HG02884 (cell line): ENCODE measurements around the gene GID4.

ENCODE experiments used
- ATAC-seq: cut with Tn5 transposase; IDR thresholded peaks from one replicate; pipeline ENCODE4 v1.9.1; 2021; ENCODE audit warnings: mild to moderate bottlenecking, moderate library complexity; ENCODE audit not compliant: unreplicated experiment

GID4 gene

DNA sequence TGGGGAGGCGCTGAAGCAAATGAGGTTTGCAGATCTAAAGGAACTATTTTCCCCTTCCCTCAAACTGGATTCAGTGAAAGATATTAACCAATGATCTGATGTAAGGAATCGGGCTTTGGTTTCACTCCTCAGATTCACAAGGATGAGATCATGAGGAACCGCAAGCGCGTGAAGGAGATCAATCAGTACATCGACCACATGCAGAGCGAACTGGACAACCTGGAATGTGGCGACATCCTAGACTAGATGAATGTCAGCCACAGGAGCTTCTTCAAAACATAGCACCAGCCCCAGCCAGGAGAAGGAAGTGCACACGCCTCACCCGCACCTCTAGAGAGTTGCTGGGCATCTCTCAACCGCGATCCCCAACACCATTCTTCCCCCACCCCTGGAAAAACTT is 22.8 kb upstream of the GID4 start:
- no peak for ATAC-seq

DNA sequence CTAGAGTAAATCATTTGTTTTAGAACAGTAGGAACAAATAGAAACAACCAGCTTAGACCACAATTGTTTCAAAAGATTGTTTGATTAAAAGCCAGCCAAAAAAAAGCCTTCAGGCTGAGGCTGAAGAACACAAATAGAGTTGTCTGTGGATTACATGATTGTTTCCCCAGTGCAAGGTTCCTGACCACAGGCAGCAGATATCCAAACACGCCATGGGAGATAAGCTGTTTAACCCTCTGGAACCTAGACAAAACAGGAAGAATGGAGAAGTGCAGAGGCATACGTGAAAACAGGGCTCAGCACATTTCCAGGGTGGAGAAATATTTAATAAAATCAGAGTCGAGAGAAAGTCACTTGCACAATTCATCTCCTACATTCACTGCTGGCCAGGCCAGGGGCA is 21.2 kb upstream of the GID4 start:
- no peak for ATAC-seq

DNA sequence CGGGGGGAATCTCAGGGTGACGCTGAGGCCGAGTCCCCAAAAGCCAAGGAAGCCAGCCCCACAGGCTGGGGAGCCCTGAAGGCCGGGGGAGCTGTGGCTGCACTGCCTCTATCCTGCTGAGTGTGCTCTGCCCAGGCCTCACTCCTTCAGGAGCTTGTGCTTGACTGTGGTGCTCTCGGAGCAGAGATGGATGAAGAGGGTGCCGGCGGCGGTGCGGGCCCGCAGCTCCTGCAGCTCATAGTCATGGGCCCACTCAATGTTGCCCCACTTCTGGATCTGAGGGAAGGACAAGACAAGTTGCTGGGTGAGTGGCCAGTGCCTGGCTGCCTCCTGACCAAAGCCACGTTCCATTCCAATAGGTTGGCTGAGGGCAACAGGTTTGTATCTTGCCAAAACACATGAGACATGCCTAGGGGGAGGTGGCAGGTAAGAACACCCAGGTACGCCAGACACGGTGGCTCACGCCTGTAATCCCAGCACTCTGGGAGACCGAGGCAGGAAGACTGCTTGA is 20.7 kb upstream of the GID4 start:
- ATAC-seq: no peak

DNA sequence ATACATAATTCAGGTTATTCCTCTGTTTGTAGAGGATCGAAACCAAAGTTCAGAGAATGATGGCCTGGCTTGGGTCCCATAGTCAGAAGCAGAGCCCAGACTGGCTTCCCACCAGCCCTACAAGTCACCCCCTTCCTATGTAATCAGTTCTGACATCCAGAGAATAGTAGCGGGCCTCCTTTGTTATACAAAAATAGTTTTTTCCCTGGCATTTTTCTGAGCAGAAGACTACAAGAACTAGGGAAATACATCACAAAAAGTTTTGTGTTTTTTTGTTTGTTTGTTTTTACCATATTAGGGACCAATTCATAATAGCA is 19.4 kb upstream of the GID4 start:
- no peak for ATAC-seq

DNA sequence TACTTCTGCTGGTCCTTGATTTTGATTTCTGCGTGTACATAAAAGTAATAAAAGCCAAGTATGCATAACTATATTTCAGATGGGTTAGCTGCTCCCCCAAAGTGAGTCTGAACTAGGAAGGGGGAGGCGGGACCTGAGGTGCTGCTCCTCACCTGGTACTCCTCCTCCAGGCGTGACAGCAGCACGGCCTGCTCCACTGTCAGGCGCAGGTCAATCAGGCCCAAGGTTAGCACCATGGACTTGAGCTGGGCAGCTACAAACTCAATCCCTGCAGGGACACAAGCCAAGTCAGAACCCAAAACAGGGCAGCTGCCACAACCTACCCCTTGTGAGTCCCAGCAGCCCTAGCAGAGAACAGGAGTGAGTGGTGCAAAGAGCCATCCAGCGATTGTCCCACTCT is 18.2 kb upstream of the GID4 start:
- ATAC-seq: no peak

DNA sequence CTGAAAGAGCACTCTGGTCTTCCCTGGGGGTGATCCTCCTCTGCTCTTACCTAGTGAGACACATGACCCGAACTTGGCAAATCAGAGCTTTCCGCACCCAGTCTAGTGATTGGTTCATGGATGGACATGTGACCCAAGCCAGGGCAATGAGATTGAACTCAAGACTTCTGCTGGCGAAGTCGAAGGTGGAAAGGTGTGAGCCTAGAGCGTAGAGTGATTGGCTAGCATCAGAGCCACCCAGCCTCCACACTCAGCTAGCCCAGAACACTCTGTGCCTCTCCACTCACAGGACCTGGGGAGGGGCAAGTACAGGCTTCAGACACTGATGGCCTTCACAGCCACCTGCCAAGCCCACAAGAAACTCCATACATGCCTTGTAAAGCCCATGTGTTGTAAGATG is 17.8 kb upstream of the GID4 start:
- no peak for ATAC-seq

DNA sequence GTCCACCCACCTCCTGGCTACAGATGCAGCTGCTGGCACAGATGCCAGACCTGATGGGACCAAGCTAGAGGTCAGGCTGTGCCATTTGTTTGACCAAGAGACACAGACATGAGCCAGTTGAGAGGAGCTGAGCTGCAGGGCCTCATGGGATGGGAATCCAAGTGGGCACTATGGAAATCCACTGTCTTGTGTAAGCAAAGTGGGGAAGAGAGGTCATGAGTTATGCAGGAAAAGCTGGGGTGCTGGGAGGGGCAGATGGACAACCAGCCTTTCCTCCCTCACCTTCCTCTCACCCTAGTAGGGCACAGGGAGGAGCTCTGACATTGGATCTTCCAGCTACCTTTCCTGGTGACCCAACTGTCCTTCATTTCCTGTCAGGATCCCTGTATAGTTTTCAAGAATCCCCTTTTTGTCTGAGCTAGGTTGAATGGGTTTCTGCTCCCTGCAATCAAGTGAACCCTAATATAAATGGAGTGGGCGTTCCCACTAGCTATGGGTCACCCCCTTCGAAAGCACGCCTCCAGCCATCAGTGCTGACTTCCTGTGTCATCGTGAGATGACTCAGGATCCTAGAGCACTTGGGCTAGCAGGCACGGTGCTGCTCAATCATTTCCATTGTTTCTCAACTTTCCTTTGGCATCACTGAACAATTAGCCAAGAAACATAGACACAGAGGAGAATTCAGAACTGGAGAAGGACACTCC is 13.8 kb upstream of the GID4 start:
- ATAC-seq: no peak

DNA sequence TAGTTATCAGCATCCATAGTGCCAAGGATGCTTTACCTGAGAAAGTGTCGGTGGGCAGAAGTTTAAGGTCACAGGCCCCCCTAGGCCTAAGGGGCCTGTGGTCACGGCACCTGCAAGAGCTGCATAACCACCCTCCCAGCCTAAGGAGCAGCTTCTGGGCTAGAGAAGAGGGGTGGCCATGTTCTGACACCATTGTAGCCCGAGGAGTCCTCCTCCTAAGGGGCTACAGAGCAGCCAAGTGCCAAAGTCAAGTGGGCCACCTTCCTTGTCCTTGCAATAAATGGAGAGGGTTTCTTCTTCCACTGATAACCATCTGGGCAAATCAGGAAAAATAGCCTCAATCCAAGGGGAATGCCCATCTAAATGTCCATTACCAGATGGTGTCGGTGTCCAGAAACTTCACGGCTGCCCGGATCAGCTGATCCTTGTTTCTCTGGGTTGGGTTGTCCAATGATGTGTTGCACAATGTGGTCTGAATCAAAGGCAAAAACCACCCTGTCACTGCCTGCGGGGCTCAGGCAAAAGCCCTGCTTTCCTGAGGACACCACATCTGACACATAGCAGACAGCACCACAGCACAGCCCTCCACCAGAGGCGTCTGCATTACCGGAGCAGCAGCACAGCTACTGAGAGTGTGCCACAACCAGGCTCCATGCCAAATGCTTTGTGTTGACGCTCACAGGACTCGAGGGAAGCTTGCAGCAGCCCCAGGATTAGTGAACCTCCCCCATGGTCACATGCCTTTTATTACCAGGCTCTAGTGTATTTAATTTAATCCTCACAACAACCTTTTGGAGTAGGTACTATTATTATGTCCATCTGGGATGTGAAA is 13.0 kb upstream of the GID4 start:
- ATAC-seq: no peak

DNA sequence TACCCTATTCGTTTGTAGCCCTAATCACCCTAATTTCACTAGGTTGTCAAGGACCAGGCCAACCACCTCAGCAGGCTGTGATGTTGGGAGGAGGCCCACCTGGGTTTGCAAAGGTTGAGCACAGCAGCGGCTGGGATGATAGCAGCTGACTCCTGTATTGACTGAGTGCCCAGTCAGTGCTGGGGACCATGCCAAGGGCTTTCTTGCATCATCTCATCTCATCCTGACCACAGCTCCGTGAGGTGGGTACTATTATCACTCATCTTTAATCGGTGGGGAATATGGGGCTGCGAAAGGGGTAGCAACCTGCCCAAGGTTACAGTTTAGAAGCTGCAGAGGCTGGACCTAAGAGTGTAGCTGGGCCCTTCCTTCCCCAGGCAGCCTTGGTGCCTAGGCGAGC is 11.9 kb upstream of the GID4 start:
- no peak for ATAC-seq

DNA sequence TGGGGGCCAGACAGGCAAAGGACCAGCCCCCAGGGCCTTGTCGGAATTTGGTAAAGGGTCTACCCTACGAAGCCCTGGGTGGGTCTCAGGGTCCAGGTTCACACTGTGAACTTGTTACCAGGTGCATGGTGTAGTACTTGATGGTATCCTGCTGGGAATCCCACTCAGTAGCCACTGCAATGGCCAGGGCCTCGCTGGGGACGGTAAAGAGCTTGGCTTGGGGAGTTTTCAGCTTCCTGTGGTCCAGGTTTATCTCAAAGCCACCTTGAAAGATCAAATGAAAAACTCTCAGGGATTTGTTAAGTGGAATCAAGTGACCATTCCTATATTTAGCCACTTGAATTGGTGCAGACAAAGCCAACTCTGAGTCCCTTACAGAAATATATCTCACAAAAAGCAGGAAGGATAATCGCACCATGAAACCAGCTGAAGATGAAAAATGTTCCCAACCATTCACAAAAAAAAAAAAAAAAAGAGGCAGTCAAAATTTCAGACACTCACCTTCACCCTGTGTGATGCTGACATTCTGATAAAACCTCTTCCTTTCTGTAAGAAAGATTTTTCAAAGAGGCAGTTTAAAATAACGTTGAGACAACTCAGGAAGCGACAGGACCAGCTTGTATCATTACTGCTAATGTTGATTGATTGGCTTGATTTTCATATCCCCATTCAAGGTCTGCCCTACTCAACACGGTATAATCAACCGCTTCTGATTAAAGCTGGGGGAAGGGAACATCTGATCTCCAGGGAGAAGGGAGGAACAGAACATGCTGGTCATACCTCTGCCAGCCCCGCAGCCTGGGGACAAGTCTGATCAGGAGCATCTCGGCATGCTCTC is 10.9 kb upstream of the GID4 start:
- ATAC-seq: no peak

DNA sequence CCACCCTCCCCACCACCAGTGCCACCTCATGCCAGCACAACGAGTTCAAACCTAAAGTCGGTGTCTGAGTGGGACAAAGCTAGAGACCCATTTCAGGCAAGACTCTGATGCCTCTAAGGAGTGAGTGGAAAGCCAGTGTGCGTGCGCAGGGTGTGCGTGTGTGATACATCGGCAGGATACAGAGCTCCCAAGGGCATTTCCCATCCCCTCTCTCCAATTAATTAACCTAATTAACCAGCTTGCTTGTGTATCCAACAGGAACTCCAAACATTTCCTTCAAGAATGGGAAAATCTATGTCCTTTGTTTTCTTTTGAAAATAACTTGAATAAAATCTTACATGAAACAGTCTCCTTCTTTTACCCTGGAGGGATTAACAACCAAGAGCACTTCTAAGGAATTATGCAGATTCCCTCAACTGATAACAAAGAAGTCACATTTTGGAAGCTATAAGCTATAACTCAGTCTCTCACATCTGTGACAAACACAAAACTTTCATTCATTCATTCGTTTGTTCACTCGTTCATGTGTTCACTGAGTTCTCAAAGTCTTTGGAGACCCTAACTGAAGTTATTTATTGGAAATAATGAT is 10.2 kb upstream of the GID4 start:
- no peak for ATAC-seq

DNA sequence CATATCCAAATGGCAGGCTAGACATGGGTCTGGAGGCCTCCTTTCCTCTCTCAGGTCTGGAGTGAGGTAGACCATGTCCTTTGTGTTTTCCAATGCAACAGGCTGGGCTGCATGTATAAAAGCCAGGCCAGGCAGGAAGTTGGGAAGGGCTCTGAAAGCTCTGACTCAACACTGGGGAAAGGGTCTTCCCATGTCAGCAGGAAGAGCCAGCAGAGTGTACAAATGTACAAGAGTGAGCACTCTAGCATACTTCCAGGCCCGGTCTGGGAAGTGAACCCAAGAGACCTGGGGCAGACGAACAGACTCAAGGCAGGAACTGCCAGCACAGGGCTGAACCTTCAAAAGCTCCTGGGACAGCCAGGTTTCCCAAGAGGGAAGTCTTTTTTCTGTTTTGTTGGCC is 7.3 kb upstream of the GID4 start:
- ATAC-seq: no peak

DNA sequence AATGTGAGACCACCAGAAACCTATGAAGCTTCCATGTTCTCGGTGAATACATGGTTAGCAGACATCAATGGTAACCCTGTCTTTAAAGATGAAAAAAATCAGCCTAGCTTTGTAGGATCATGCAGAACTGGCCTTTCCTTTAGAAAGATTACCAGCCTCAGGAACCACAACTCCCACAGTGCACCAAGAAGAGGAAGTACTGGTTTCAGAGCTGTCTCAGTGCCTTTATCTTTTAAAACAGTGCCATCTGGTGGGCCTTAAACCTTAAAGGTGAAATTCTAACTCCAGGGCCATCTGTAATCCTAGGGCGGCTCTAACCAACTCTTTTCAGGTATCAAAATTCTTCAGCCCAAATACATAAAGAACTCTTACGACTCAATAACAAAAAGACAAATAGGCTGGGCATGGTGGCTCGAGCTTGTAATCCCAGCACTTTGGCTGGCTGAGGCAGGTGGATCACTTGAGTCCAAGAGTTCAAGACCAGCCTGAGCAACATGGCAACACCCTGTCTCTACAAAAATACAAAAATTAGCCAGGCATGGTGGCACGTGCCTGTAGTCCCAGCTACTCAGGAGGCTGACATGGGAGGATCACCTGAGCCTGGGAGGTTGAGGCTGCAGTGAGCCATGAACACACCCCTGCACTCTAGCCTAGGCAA is 5.6 kb upstream of the GID4 start:
- no peak for ATAC-seq

DNA sequence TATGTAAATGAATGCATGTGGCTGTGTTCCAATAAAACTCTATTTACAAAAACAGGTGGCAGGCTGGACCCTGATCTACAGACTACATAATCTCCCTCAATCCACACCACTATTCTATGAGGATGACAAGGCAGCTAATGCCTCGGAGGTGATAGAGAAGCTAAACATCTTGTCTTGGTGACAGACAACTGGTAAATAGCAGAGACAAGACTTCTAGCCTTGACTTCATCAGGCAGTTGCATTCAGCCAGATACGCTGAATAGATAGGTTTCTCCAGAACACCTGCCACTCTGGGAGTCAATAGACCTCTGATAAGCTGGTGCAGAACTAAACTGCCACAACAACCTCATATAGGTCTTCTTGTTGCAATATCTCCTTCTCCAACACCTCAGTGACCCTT is 3.5 kb upstream of the GID4 start:
- ATAC-seq: no peak

DNA sequence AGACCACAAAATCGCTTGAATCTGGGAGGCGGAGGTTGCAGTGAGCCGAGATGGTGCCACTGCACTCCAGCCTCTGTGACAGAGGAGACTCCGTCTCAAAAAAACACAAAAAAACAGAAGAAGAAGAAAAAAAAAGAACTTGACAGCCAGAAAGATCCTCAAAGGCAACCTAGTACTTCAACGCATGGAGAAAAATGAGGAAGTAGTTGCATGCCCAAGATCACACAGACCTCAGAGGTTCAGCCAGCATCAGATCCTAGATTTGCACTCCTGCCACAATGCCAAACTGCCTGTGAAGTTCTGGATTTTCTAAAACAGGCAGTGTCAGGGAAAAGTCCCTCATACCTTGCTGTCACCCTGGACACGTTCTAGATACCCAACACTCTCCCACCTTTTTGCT is 1.7 kb upstream of the GID4 start:
- no peak for ATAC-seq

DNA sequence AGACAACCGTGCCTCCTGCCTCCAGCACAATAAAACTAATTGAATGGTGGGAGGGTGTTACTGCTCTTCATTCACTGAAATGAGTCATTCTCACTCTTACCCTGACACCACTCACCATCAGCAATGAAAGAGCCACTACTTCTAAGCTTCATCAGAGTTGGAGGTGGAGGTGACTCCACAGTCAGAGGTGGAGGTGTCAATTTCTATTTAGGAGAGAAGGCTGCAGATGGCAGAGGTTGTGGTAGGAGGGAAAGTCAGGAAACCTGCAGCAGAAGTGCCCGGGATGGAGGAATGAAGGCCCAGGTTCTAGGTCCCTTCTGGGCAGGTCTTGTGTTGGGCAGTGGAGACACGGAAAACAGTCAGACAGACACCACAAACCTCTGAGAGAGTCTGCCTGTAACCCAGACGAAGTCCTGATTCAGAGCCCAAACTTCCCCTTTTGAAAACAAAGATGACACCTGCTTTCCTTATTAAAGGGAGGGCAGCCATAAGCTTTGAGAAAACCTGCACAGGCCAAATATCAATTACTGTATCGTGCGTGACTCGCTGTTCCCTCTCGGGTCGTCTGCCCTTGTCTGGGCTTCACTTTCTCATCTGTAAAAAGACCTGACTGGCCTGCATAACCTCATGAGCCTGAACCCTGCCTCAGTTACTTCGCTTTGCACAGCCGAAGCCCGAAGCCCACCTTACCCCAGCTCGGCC is 908 bp upstream of the GID4 start:
- ATAC-seq: no peak

DNA sequence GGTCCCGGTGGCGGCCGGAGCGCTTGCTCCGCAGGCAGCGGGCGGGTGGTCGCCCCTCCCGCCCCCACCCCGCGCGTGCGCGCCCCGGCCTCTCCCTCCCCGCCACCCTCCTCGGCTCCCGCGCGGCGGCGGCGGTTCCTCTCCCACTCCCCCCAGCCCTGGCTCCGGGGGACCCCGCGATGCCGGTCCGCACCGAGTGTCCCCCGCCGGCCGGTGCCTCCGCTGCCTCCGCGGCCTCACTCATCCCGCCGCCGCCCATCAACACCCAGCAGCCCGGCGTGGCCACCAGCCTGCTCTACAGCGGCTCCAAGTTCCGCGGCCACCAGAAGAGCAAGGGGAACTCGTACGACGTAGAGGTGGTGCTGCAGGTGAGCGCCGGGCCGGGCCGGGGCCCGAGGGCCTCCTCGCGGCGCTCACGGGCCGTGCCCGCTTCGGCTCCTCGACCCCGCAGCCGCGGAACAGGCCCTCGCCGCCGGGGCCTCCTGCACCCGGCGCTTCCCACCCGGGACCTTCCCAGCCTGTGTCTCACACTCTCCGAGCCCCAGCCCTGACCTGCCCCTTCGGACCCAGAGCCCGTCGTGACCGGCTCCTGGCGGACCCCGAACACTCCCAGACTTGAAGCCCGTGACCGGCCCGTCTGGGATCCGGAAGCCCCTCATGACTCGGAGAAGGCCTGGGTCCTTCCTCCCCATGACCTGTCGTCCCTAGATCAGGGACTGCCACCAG is 490 bp downstream of the GID4 start:
- peak; percentile 18 for ATAC-seq

DNA sequence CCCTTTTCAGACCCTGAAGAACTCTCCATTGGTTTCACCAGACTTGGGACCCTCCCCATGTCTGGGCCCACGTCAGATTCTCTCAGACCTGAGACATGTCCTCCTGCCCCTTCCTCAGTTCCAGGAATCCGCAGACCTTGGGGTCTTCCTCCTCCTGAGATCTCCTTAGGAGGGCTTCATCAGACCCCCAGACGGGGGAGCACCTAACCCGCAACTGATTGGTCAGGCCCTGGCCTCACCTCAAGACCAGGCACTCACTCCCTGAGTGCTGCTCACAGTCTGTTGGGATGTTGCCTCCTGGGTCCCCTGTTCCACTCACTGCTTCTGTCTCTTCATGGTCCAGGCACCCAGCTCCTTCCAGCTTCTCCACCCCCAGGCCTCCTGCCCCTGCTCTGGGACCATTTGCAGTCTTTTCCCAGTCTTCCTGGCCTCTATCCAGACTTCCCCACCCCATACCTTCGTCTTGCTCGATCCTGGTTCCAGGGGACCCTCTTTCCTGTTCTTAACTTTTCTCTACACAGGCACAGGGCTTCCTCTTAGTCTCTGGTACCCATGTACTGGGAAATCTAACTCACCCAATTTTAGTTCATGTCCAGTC is 1.2 kb downstream of the GID4 start:
- no peak for ATAC-seq

DNA sequence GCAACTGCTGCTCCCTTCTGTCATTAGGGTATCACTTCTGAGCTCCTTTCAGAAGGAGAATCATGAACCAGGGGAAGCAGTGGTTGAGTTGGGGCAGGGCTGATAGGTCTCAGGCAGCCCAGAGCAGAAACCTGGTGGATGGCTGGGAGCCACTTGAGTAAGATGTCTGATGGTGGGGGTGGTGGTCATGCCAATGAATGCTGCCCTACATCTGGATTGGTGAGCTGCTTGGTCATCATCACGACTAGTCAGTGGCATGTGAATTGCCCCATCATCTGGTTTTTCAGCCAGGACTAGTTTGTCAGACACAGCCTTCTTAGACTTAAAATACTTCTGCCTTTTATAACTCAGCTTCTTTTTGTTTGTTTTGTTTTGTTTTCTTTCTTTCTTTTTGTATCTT is 2.6 kb downstream of the GID4 start:
- ATAC-seq: no peak
